A549 (cell line): ENCODE results near the gene FXYD7. TPM values are rescaled to one million over a fixed set of nuclear protein-coding genes. Genes with fewer than 3 reads are reported as not detected.
A peak's percentile ranks its signal among the peaks of the same experiment; 100 is the strongest.

Experiments used
- ATAC-seq, 2 experiments: fragments of 200-7000 bp in 1 of 2; fragments of >200 bp in 1 of 2; cut with Nextera tagmentation in 1 of 2; cut with Tn5 transposase in 1 of 2; 3 replicates each; pipeline versions ENCODE4 v1.8.0 to v1.9.1; 2018 to 2020; ENCODE audit warnings: mild to moderate bottlenecking in 1 of 2, moderate library complexity in 1 of 2
- CTCF ChIA-PET: fragments of 300-600 bp; sonication (Branson Sonifier 250); formaldehyde crosslinking; extraction: SDS; loops from one replicate; lab custom pipeline; 2021; ENCODE audit warnings: antibody characterized with exemption, inconsistent platforms; lab: Yijun Ruan, JAX
- POLR2A ChIA-PET: fragments of 350-600 bp; formaldehyde crosslinking; extraction: SDS; loops from one replicate; lab custom pipeline; 2021; ENCODE audit warnings: antibody characterized with exemption, inconsistent platforms; lab: Yijun Ruan, JAX
- DNase-seq, 2 experiments: peaks; one replicate each; pipeline versions ENCODE4 v3.0.0 to v3.0.0-alpha.2; 2011 to 2016; ENCODE audit warnings: low read depth in 1 of 2, low spot score in 1 of 2
- FAIRE-seq: peaks from 2 replicates; lab custom pipeline; 2011; peaks lifted over from hg19 to GRCh38; lab: Jason Lieb, UNC
- H3K27ac ChIP-seq, 2 experiments: fragments of >200 bp; sonication (Bioruptor Twin); formaldehyde crosslinking; 3 replicates each; pipeline ENCODE4 v1.5.1; 2016 to 2017
- H3K4me1 ChIP-seq: fragments of >200 bp; sonication (Bioruptor Twin); formaldehyde crosslinking; 3 replicates; pipeline ENCODE4 v1.6.1; 2016
- H3K4me2 ChIP-seq: fragments of >200 bp; sonication (Bioruptor Twin); formaldehyde crosslinking; 3 replicates; pipeline ENCODE4 v1.6.1; 2016
- H3K4me3 ChIP-seq: fragments of >200 bp; sonication (Bioruptor Twin); formaldehyde crosslinking; 3 replicates; pipeline ENCODE4 v1.5.1; 2016
- H3K9me3 ChIP-seq: fragments of >200 bp; sonication (Bioruptor Twin); formaldehyde crosslinking; 3 replicates; pipeline ENCODE4 v1.6.1; 2016
- CBX2 ChIP-seq: fragments of 200-600 bp; sonication (generic); IDR thresholded peaks from 2 replicates; pipeline ENCODE4 v1.6.1; 2016; ENCODE audit warnings: low read depth, mild to moderate bottlenecking, borderline replicate concordance
- CBX8 ChIP-seq: fragments of 200-600 bp; sonication (generic); IDR thresholded peaks from 2 replicates; pipeline ENCODE4 v1.6.1; 2016
- CHD4 ChIP-seq: fragments of 200-600 bp; sonication (generic); IDR thresholded peaks from 2 replicates; pipeline ENCODE4 v1.6.1; 2016; ENCODE audit warnings: antibody characterized with exemption, mild to moderate bottlenecking, borderline replicate concordance
- EHMT2 ChIP-seq: fragments of 200-600 bp; sonication (generic); IDR thresholded peaks from 2 replicates; pipeline ENCODE4 v1.6.1; 2016; ENCODE audit warnings: antibody characterized with exemption, low read depth, mild to moderate bottlenecking, moderate library complexity
- ELK1 ChIP-seq: fragments of 150-350 bp; IDR thresholded peaks from 2 replicates; pipeline ENCODE4 v1.6.1; 2014; ENCODE audit warnings: low read depth, mild to moderate bottlenecking, low read length
- FOXS1 ChIP-seq: fragments of 250-450 bp; sonication (Bioruptor Pico); IDR thresholded peaks from 2 replicates; pipeline ENCODE4 v1.5.0; 2020; ENCODE audit warnings: mild to moderate bottlenecking, moderate library complexity
- GATA3 ChIP-seq: IDR thresholded peaks from 2 replicates; pipeline ENCODE4 v1.6.1; 2012; ENCODE audit warnings: borderline replicate concordance
- HDAC2 ChIP-seq: fragments of 200-600 bp; sonication (generic); IDR thresholded peaks from 2 replicates; pipeline ENCODE4 v1.6.1; 2016
- HES2 ChIP-seq: fragments of >200 bp; sonication (Bioruptor Twin); formaldehyde crosslinking; IDR thresholded peaks from 2 replicates; pipeline ENCODE4 v1.6.1; 2016
- HEYL ChIP-seq: fragments of 250-450 bp; sonication (Bioruptor Pico); IDR thresholded peaks from 2 replicates; pipeline ENCODE4 v1.8.0; 2021; ENCODE audit warnings: mild to moderate bottlenecking, moderate library complexity
- HMGXB4 ChIP-seq: fragments of 250-450 bp; sonication (Bioruptor Pico); IDR thresholded peaks from 2 replicates; pipeline ENCODE4 v1.5.0; 2021; ENCODE audit warnings: mild to moderate bottlenecking, moderate library complexity, borderline replicate concordance
- HOXA7 ChIP-seq: fragments of 250-450 bp; sonication (Bioruptor Pico); IDR thresholded peaks from 2 replicates; pipeline ENCODE4 v1.5.0; 2020; ENCODE audit warnings: mild to moderate bottlenecking, moderate library complexity
- JUN ChIP-seq, 2 experiments: fragments of >200 bp; sonication (Bioruptor Twin); formaldehyde crosslinking; IDR thresholded peaks; 2 replicates in 1 of 2; 3 replicates in 1 of 2; pipeline ENCODE4 v1.6.1; 2016 to 2017
- JUNB ChIP-seq: fragments of >200 bp; sonication (Bioruptor Twin); formaldehyde crosslinking; IDR thresholded peaks from 2 replicates; pipeline ENCODE4 v1.6.1; 2016
- KDM1A ChIP-seq: fragments of 200-600 bp; sonication (generic); IDR thresholded peaks from 2 replicates; pipeline ENCODE4 v1.6.1; 2016; ENCODE audit warnings: low read depth, mild to moderate bottlenecking
- KDM5A ChIP-seq: fragments of 200-600 bp; sonication (generic); IDR thresholded peaks from 2 replicates; pipeline ENCODE4 v1.6.1; 2016; ENCODE audit warnings: antibody characterized with exemption, mild to moderate bottlenecking
- PHF8 ChIP-seq: fragments of 200-600 bp; sonication (generic); IDR thresholded peaks from 2 replicates; pipeline ENCODE4 v1.6.1; 2016; ENCODE audit warnings: low read depth, mild to moderate bottlenecking, antibody characterized with exemption, moderate library complexity, borderline replicate concordance
- POLR2AphosphoS2 ChIP-seq: conservative IDR thresholded peaks from 2 replicates; pipeline ENCODE4 v1.6.1; 2012; ENCODE audit warnings: low read length, improper control_type of control experiment, inconsistent platforms
- RFX5 ChIP-seq: fragments of 450-650 bp; IDR thresholded peaks from 2 replicates; pipeline ENCODE4 v1.7.1; 2014; ENCODE audit warnings: antibody characterized with exemption, mild to moderate bottlenecking, moderate library complexity
- RNF2 ChIP-seq: fragments of 200-600 bp; sonication (generic); IDR thresholded peaks from 2 replicates; pipeline ENCODE4 v1.6.1; 2016; ENCODE audit warnings: low read depth, mild to moderate bottlenecking, antibody characterized with exemption, moderate library complexity, borderline replicate concordance
- SMC3 ChIP-seq: fragments of >200 bp; sonication (Bioruptor Twin); formaldehyde crosslinking; IDR thresholded peaks from 3 replicates; pipeline ENCODE4 v1.6.1; 2018; ENCODE audit warnings: inconsistent platforms
- SREBF2 ChIP-seq: fragments of 450-650 bp; IDR thresholded peaks from 2 replicates; pipeline ENCODE4 v1.6.1; 2014; ENCODE audit warnings: mild to moderate bottlenecking, moderate library complexity
- TFCP2L1 ChIP-seq: fragments of 250-450 bp; sonication (Bioruptor Pico); IDR thresholded peaks from 2 replicates; pipeline ENCODE4 v1.5.0; 2021; ENCODE audit warnings: mild to moderate bottlenecking
- ZC3H11A ChIP-seq: fragments of 450-650 bp; IDR thresholded peaks from 2 replicates; pipeline ENCODE4 v1.6.1; 2014; ENCODE audit warnings: antibody characterized with exemption, mild to moderate bottlenecking
- ZFP36 ChIP-seq: fragments of 450-650 bp; IDR thresholded peaks from 2 replicates; pipeline ENCODE4 v1.6.1; 2014; ENCODE audit warnings: borderline replicate concordance; ENCODE audit not compliant: partially characterized antibody
- ZNF302 ChIP-seq: fragments of 250-450 bp; sonication (Bioruptor Pico); IDR thresholded peaks from 2 replicates; pipeline ENCODE4 v1.9.0; 2021; ENCODE audit warnings: inconsistent platforms, mild to moderate bottlenecking, moderate library complexity
- ZSCAN20 ChIP-seq: fragments of 250-450 bp; sonication (Bioruptor Pico); IDR thresholded peaks from 2 replicates; pipeline ENCODE4 v1.8.0; 2022; ENCODE audit warnings: mild to moderate bottlenecking, moderate library complexity
- WGBS: methylation state at CpG from one replicate; pipeline ENCODE4 v1.1.6; 2017; ENCODE audit errors: missing lambda C conversion rate; 5-methylcytosine and 5-hydroxymethylcytosine counted together
- polyA plus RNA-seq, 4 experiments: library from polyadenylated mRNA; depleted of rRNA in 3 of 4; stranded (reverse); fragments of >200 nt; fragmentation: RNase III in 1 of 4; extraction: RNeasy Plus Mini Kit Qiagen cat#74134 plus additional on column Dnase treatment in 1 of 4; gene quantifications; 2 replicates in 3 of 4; 3 replicates in 1 of 4; pipeline ENCODE4 v1.2.3, GENCODE V29; 2011 to 2017

The FXYD7 gene
- polyA plus RNA-seq, 2 of the 4 experiments (the other 2 are of a cell fraction), result not detected

GRCh38 chr19:35184884-35185283 lies 41.8 kb downstream of the FXYD7 start:
- POLR2A ChIA-PET, result no interaction called here
- H3K4me2 ChIP-seq, result no peak overlapping the region
- 9% methylated on average over 2 of the region's 2 CpGs for WGBS
- DNase-seq (no peak), FAIRE-seq (peak; percentile 72), ATAC-seq (0 out of 6 replicates have a peak, but pooled peaks of 1 of the 2 experiments have one; percentile 38)
- no peak overlapping the region for H3K4me3 ChIP-seq
- peaks cover 11% of the 10 kb centered on the region; the same call in 2 of the 3 replicates for H3K9me3 ChIP-seq
- H3K27ac ChIP-seq, result no peak overlapping the region
- no peaks in the 10 kb centered on the region for H3K4me1 ChIP-seq
- CTCF ChIA-PET, result no interaction called here
- no peak for TF ChIP-seq KDM5A
- TF ChIP-seq HDAC2, result no peak
- no peak for TF ChIP-seq TFCP2L1
- TF ChIP-seq GATA3, result no peak
- TF ChIP-seq CBX2, result no peak
- no peak for TF ChIP-seq KDM1A
- TF ChIP-seq CBX8, result no peak
- TF ChIP-seq ZC3H11A, result no peak
- TF ChIP-seq HES2, result no peak
- no peak for TF ChIP-seq HMGXB4 (CRISPR knock-in tag)
- no peak for TF ChIP-seq HEYL (CRISPR knock-in tag)
- no peak for TF ChIP-seq JUNB
- no peak for TF ChIP-seq RNF2
- no peak for TF ChIP-seq JUN (IDR thresholded peaks at IDR 0.05)
- no peak for TF ChIP-seq FOXS1 (CRISPR knock-in tag)
- TF ChIP-seq CHD4, result no peak
- TF ChIP-seq, all 56 proteins: peak for 0

DNA sequence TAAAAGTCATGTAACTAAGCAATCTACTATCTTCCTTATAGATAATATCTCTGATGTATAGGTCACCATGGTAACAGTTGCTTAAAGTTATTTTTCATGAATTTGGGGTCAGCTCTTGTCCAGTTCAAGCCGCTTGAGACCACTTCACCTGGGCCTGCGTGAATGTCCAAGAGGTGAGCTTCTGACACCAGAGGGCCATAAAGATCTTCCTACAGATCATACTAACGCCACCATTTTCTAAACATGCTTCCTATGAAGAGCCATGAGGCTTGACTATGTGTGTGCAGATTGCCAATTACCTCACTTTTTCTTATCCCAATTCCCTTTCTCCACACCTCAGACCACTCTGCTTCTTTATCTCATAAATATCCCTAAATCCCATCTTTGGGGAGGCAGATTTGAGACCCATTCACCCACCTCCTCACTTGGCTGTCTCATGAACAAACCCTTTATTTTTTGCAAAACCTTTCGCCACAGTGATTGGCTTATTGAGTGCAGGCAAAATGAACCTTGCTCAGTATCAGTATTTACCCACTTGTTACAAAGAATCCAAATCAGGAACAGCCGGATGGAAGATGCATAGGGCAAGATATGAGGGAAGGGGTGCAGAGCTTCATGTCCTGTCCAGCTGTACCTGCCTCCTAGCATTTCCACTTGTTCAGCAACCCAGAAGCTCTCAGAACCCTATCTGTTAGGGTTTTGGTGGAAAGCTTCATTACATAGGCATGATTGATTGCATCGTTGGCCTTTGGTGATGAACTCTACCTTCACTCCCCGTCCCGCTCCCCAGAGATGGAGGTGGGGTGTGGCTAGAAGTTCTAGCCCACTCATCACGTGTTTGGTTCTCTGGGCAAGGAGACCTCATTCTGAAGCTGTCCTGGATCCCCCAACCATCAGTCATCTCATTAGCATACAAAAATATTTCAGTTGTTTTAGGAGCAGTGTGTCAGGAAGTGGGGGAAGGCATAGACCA lies 51.2 kb downstream of the FXYD7 start:
- no peak overlapping the region for H3K4me2 ChIP-seq
- DNase-seq, result no peak
- FAIRE-seq, result peak; percentile 56
- H3K4me3 ChIP-seq, result no peak overlapping the region
- ATAC-seq, result 0 out of 6 replicates have a peak, but pooled peaks of 1 of the 2 experiments have one; percentile 19
- no peaks in the 10 kb centered on the region for H3K4me1 ChIP-seq
- CTCF ChIA-PET, result interaction anchor here (0.5 to 1.6 kb wide), 6 partner anchors 12 to 1147 kb away, joined by 3 to 6 read pairs (median 4); no protein-coding TSS in a partner anchor
- H3K9me3 ChIP-seq, result peaks cover 18% of the 10 kb centered on the region
- TF ChIP-seq HES2 (no peak), RFX5 (no peak), SMC3 (no peak), RNF2 (no peak), HOXA7 (CRISPR knock-in tag) (no peak), ZFP36 (no peak), SREBF2 (no peak), KDM5A (no peak), PHF8 (no peak), CBX2 (no peak), EHMT2 (no peak), ZSCAN20 (CRISPR knock-in tag) (no peak), FOXS1 (CRISPR knock-in tag) (no peak), POLR2AphosphoS2 (no peak), ELK1 (no peak), ZNF302 (CRISPR knock-in tag) (no peak)
- TF ChIP-seq, all 56 proteins: peak for 0
- no peak overlapping the region for H3K27ac ChIP-seq
- POLR2A ChIA-PET, result no interaction called here
- WGBS, result 37% methylated on average over 9 of the region's 9 CpGs
